OCI-LY3 (cell line): ENCODE measurements around the gene ASAP2.

Experiments
- EZH2phosphoT487 ChIP-seq: fragments of 200-600 bp; shearing (Covaris generic); IDR thresholded peaks from 2 replicates; pipeline ENCODE4 v1.6.1; 2018; ENCODE audit warnings: antibody characterized with exemption, mixed run types, low read depth
- TF ChIP-seq, protein P1 (sequence below): fragments of 200-600, 300-600 bp; sonication (generic); IDR thresholded peaks from 2 replicates; pipeline ENCODE4 v1.5.1; 2014; ENCODE audit warnings: antibody characterized with exemption, low read length, low read depth

DNA sequence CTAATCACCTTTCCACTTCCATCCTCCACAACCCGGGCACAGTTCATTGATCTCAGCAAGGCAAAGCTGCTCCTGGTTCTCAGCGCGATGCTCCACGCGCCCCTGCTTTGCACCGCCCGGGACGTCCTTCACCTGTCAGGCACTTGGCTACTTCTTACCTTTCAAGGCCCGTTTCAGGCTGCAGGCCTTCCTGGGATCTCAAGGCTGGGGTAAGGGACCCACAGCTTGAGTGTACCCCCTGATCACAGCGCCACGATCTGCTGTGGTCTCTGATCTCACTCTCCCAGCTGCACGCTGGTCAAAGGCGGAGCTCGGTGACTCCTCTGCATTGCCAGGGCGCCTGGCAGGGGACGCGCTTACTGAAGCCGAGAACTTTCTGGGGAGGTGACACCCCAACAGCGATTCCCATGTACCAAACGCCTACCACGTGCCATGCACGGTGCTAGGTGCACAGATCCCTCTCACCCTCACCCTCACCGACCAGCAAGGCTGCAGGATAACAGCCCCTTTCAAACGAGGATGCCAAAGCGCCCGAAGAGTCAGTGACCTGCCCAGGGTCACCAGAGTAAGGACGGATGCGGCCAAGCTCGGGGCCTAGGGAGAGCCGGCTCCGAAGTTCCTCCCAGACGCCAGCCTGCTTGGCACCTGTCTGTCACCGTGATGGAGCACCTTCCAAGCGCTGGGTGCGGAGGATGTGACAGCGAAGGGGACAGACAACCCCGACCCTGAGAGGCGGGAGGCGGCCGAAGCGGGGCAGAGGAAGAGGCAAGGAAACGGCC, 215.9 kb downstream of the ASAP2 start:
- TF ChIP-seq, protein P1, sequence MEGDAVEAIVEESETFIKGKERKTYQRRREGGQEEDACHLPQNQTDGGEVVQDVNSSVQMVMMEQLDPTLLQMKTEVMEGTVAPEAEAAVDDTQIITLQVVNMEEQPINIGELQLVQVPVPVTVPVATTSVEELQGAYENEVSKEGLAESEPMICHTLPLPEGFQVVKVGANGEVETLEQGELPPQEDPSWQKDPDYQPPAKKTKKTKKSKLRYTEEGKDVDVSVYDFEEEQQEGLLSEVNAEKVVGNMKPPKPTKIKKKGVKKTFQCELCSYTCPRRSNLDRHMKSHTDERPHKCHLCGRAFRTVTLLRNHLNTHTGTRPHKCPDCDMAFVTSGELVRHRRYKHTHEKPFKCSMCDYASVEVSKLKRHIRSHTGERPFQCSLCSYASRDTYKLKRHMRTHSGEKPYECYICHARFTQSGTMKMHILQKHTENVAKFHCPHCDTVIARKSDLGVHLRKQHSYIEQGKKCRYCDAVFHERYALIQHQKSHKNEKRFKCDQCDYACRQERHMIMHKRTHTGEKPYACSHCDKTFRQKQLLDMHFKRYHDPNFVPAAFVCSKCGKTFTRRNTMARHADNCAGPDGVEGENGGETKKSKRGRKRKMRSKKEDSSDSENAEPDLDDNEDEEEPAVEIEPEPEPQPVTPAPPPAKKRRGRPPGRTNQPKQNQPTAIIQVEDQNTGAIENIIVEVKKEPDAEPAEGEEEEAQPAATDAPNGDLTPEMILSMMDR: no peak
- TF ChIP-seq EZH2phosphoT487: no peak
